Astrocyte (in vitro differentiated cells and primary cell): ENCODE measurements around the gene TRAK1.

Experiments
- CTCF ChIP-seq: IDR thresholded peaks from 2 replicates; pipeline ENCODE4 v1.5.1; 2011; ENCODE audit warnings: low read depth, mild to moderate bottlenecking, inconsistent platforms, low read length, moderate library complexity; ENCODE audit not compliant: insufficient read depth
- EZH2 ChIP-seq: IDR thresholded peaks from 2 replicates; pipeline ENCODE4 v1.6.1; 2012; ENCODE audit warnings: mild to moderate bottlenecking, low read length, inconsistent platforms; ENCODE audit not compliant: insufficient read depth

GRCh38 chr3:42101048-42101447 is 9.9 kb downstream of the TRAK1 start:
- TF ChIP-seq EZH2 (no peak), CTCF (no peak)
